ENCODE measurements around the gene FAM120A. TPM values are rescaled to one million over a fixed set of nuclear protein-coding genes. Genes with fewer than 3 reads are reported as not detected.

Gene FAM120A
- total RNA-seq, 2 experiments from 2014 or later, result 121 TPM

DNA sequence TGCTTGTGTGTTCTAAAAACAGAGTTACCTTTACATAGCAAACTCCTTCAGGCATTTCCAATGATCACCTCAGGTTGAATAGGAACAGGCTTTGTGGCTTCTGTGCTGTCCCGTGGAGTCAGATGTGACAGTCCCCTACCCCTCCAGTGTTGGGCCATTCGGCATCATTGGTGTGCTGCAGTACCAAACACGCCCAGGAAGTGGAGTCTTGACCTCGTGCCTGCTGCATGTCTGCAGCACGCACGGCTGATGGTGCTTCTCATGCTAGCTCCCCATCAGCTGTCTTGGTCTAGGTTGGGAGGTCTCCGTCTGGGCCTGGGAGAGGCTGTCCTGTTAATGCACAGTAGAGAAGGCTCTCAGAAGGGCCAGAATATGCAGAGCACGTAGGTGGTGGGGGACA, 82.4 kb downstream of the FAM120A start:
- DNase-seq, result no peak
- peaks cover 14% of the 10 kb centered on the region for H3K36me3 Mint-ChIP-seq
- no peaks in the 10 kb centered on the region for H3K27me3 Mint-ChIP-seq
- H3K9me3 Mint-ChIP-seq, result no peaks in the 10 kb centered on the region
- H3K4me1 Mint-ChIP-seq, result no peaks in the 10 kb centered on the region
- no peak overlapping the region for H3K4me3 Mint-ChIP-seq
- no peak overlapping the region for H3K27ac Mint-ChIP-seq

DNA sequence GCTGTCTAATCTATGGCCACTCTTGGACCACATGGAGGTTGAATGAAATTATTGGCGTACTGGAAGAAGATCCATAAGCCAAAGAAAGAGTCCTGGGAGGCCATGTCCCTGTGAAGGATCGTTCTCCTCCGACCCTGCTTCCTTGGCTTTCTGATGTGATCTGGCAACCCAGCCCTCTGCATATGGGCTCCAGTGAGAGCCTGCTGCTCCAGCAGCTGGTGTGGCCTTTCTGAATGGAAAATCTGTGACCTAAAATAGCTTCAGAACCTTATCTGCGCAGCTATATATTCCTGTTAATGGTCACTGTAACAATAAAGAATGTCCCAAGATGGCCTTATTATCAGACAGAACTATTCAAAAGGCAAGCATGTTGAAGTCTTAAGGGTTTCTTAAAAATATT, 84.7 kb downstream of the FAM120A start:
- Mint-ChIP-seq H3K4me3 (no peak overlapping the region), H3K4me1 (no peaks in the 10 kb centered on the region), H3K9me3 (no peaks in the 10 kb centered on the region), H3K27ac (no peak overlapping the region), H3K27me3 (no peaks in the 10 kb centered on the region), H3K36me3 (peaks cover 14% of the 10 kb centered on the region)
- DNase-seq, result no peak

DNA sequence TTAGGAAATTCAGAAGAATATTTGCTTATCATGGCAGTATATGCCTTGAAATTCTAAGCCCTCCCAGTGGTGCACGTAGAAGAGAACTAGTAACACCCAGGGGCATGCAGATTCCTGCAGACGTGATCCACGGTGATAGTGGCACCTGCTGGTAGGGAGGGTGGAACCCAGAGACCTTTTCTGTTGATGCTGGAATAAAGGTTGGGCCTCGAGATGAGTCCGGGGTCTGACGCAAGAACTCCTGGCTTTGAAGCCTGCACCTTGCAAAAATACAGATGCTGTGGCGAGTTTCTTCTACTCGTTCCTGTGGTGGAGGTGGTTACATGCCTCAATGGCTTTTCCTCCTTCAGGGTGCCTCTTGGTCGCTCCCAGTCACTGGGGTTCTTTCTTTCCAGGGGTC, 85.4 kb downstream of the FAM120A start:
- H3K36me3 Mint-ChIP-seq, result peaks cover 14% of the 10 kb centered on the region
- H3K27ac Mint-ChIP-seq, result no peak overlapping the region
- H3K4me1 Mint-ChIP-seq, result no peaks in the 10 kb centered on the region
- H3K9me3 Mint-ChIP-seq, result no peaks in the 10 kb centered on the region
- no peaks in the 10 kb centered on the region for H3K27me3 Mint-ChIP-seq
- no peak for DNase-seq
- H3K4me3 Mint-ChIP-seq, result no peak overlapping the region

DNA sequence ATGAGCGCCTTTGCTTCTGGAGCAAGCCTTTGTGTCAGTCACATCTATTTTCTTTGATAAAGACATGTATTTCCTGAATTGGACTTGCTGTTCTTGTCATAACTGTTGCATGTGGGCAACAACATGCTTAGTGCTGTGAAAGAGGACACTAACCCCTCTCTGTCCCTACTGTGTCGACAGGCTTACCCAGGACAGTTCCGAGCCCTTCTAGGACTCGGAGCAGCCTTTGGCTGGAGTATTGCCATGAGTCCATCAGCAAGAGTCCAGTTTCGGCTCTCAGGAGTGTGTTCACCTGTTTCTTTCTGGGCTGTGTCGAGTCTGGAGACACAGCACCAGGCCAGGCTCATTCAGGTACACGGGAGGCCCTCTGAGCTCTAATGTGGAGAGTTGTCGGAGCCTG, 88.8 kb downstream of the FAM120A start:
- Mint-ChIP-seq H3K36me3 (peaks cover 2% of the 10 kb centered on the region), H3K4me1 (no peaks in the 10 kb centered on the region), H3K9me3 (no peaks in the 10 kb centered on the region), H3K4me3 (no peak overlapping the region), H3K27ac (no peak overlapping the region), H3K27me3 (no peaks in the 10 kb centered on the region)
- DNase-seq, result no peak

- no peaks in the 10 kb centered on the region for H3K4me1 Mint-ChIP-seq
- H3K9me3 Mint-ChIP-seq, result no peaks in the 10 kb centered on the region
- H3K27ac Mint-ChIP-seq, result no peak overlapping the region
- H3K27me3 Mint-ChIP-seq, result no peaks in the 10 kb centered on the region
- H3K36me3 Mint-ChIP-seq, result peaks cover 2% of the 10 kb centered on the region
- no peak for DNase-seq
- no peak overlapping the region for H3K4me3 Mint-ChIP-seq
Measured at GRCh38 chr9:93541005-93541404, 89.5 kb downstream of the FAM120A start.

DNA sequence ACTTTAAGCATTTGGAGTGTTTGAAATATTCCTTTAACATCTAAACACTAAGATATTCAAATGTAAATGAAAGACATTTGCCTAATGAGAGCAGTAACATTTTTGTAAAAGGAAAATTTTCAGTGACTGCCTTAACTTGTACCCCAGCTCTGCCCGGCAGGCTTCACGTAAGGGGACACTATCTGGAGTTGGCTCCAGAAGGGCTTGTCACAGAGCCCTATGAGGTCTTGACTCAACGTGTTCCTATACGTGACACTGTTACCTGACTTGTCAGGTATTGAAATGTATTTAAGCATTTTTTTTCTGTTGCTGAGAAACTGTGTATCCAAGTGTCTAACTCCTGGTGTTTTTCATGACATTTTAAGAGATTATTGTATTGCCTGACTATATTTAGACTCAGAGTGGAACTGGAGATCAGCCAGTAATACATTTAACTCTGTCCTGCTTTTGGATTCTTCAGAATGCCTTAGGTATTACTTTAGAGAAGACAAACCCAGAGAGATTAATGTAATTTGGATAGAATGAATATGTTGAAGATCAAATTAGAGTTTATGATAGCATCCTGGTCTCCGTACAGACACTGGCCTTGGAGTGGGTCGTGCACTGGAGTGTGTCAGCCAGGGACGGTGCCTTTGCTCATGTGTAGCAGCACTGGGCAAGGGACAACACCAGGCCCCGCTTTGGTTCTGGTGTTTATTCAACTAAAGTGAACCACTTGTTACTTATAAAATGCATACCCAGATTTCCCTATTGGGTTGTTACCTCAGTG, 90.3 kb downstream of the FAM120A start:
- Mint-ChIP-seq H3K36me3 (peaks cover 8% of the 10 kb centered on the region), H3K27me3 (no peaks in the 10 kb centered on the region), H3K27ac (peak overlapping the region; percentile 14), H3K4me1 (no peaks in the 10 kb centered on the region), H3K4me3 (no peak overlapping the region), H3K9me3 (no peaks in the 10 kb centered on the region)
- DNase-seq, result no peak

GRCh38 chr9:93543117-93543516, 91.6 kb downstream of the FAM120A start:
- H3K27ac Mint-ChIP-seq, result no peak overlapping the region
- DNase-seq, result no peak

GRCh38 chr9:93546356-93546755, 94.9 kb downstream of the FAM120A start:
- no peak for DNase-seq
- H3K9me3 Mint-ChIP-seq, result no peaks in the 10 kb centered on the region
- peaks cover 15% of the 10 kb centered on the region for H3K36me3 Mint-ChIP-seq
- H3K4me1 Mint-ChIP-seq, result no peaks in the 10 kb centered on the region
- no peak overlapping the region for H3K27ac Mint-ChIP-seq
- H3K4me3 Mint-ChIP-seq, result no peak overlapping the region
- no peaks in the 10 kb centered on the region for H3K27me3 Mint-ChIP-seq

More at GRCh38 chr9:93543117-93543516, 91.6 kb downstream of the FAM120A start:
- no peaks in the 10 kb centered on the region for H3K4me1 Mint-ChIP-seq
- no peaks in the 10 kb centered on the region for H3K9me3 Mint-ChIP-seq
- H3K27me3 Mint-ChIP-seq, result no peaks in the 10 kb centered on the region
- H3K4me3 Mint-ChIP-seq, result no peak overlapping the region
- peaks cover 11% of the 10 kb centered on the region for H3K36me3 Mint-ChIP-seq

DNA sequence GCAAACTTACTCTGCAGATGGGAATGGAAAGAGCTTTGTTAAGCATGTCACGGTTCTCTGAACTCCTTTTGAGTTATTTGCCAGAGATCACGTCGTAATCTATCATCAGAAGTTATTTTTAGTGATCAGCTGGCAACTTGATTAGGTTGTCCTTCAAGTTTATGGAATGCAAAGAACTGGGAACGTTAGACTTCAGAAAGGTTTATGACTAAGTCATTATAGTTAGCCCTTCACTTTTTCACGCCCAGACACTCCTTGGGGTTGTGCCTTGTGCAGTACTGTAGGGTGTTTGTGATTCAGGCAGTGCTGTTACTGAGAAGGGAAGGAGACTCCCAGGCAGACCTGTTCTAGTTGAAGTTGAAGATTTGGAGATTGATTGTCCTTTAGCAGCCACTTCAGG, 98.1 kb downstream of the FAM120A start:
- DNase-seq, result no peak
- H3K27ac Mint-ChIP-seq, result no peak overlapping the region
- H3K9me3 Mint-ChIP-seq, result no peaks in the 10 kb centered on the region
- peaks cover 23% of the 10 kb centered on the region for H3K36me3 Mint-ChIP-seq
- H3K4me3 Mint-ChIP-seq, result no peak overlapping the region
- H3K27me3 Mint-ChIP-seq, result no peaks in the 10 kb centered on the region
- no peaks in the 10 kb centered on the region for H3K4me1 Mint-ChIP-seq

DNA sequence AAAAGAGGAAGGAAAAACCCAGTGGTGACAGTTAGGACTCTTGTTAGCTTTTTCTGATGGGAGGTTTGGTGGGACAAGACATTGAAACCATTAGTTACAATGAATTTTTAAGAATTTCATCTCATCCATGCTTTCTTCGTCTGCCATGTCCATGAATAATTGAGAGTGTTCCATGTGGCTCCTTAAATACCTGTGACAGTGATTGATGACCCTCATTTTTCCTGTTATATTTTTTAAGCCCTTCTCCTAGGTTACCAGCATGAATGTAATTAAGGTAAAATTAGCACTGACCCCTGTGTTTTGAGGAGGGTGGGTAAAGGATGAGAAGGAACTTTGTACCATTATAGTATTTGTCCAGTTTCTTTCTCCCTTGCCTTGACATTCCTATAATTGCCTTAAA, 101.4 kb downstream of the FAM120A start:
- Mint-ChIP-seq H3K4me1 (no peaks in the 10 kb centered on the region), H3K27me3 (no peaks in the 10 kb centered on the region), H3K9me3 (no peaks in the 10 kb centered on the region), H3K36me3 (peaks cover 17% of the 10 kb centered on the region), H3K4me3 (no peak overlapping the region), H3K27ac (no peak overlapping the region)
- no peak for DNase-seq

DNA sequence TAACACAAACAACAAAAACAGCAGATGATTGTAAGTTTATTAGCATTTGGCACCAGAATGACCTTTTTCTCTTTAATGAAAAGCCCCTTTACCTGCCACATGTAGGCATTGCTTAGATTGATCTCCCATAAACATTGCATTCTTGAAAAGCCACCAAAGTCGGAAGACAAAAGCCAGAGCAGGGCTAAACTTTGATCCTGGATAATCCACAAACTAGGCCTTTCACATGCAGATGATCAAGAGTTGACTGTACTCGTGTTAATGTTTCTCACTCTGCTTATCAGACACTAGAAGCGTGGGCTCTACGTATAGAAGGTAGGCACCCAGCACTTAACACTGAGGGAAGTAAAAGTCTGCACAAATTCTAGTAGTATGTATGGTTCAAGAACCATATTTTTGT, 103.9 kb downstream of the FAM120A start:
- no peak for DNase-seq
- H3K27me3 Mint-ChIP-seq, result no peaks in the 10 kb centered on the region
- H3K4me3 Mint-ChIP-seq, result no peak overlapping the region
- H3K9me3 Mint-ChIP-seq, result no peaks in the 10 kb centered on the region
- no peaks in the 10 kb centered on the region for H3K4me1 Mint-ChIP-seq
- H3K36me3 Mint-ChIP-seq, result peaks cover 21% of the 10 kb centered on the region
- H3K27ac Mint-ChIP-seq, result no peak overlapping the region

DNA sequence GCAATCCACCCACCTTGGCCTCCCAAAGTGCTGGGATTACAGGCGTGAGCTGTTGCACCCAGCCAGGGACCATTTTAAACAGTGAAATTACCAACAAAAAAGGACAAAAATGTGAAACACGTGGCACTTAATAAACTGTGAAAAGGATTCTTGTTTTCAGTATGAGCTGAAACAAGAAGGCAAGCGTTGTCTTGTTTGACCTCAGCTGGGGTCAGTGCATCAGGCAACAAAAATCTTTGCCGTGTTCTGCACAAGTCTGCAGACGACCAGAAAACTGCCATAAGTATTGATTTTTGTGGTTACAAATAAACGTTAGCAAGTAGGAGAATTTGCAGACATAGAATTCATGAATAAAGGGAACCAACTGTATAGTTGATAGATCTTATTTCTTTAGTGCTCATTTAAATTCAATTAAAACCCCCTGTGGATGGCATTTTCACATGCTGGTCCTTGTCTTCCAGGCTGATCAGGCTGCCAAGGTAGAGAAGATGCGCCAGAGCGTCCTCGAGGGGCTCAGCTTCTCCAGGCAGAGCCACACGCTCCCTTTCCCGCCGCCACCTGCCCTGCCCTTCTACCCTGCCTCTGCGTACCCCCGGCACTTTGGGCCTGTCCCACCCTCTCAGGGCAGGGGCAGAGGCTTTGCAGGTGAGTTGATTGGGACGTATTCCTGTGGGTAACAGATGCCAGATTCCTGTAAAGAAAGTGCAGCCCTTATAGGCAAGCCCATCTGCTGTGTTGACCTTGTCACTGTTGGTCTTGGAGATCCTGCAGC, 106.1 kb downstream of the FAM120A start:
- Mint-ChIP-seq H3K27ac (no peak overlapping the region), H3K4me3 (no peak overlapping the region), H3K4me1 (no peaks in the 10 kb centered on the region), H3K9me3 (no peaks in the 10 kb centered on the region), H3K36me3 (peaks cover 19% of the 10 kb centered on the region), H3K27me3 (no peaks in the 10 kb centered on the region)
- no peak for DNase-seq

- Mint-ChIP-seq H3K4me1 (no peaks in the 10 kb centered on the region), H3K27me3 (no peaks in the 10 kb centered on the region), H3K4me3 (no peak overlapping the region), H3K36me3 (peaks cover 22% of the 10 kb centered on the region), H3K27ac (peak overlapping the region; percentile 46), H3K9me3 (no peaks in the 10 kb centered on the region)
- DNase-seq, result no peak
Measured at GRCh38 chr9:93558503-93558902, 107.0 kb downstream of the FAM120A start.

DNA sequence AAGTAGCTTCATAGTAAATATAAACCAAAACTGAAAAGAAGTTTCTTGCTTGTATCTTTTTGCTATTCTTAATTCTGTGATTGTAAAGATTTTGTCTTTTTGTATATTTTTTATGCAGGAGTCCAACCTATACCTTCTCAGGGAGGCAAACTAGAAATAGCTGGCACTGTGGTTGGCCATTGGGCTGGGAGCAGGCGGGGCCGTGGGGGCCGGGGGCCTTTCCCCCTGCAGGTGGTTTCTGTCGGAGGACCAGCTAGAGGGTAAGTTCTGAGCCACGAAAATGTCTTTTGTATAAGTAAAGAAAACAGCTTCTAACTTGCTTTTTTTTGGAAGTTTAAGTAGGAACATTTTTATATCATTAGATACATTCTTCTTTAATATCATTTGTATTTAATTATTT, 109.5 kb downstream of the FAM120A start:
- no peak overlapping the region for H3K27ac Mint-ChIP-seq
- DNase-seq, result no peak
- H3K4me3 Mint-ChIP-seq, result no peak overlapping the region
- no peaks in the 10 kb centered on the region for H3K9me3 Mint-ChIP-seq
- H3K36me3 Mint-ChIP-seq, result peaks cover 29% of the 10 kb centered on the region
- no peaks in the 10 kb centered on the region for H3K27me3 Mint-ChIP-seq
- peaks cover 11% of the 10 kb centered on the region for H3K4me1 Mint-ChIP-seq

GRCh38 chr9:93562157-93562556, 110.7 kb downstream of the FAM120A start:
- no peak overlapping the region for H3K4me3 Mint-ChIP-seq
- DNase-seq, result no peak
- no peak overlapping the region for H3K27ac Mint-ChIP-seq
- H3K9me3 Mint-ChIP-seq, result no peaks in the 10 kb centered on the region
- peaks cover 24% of the 10 kb centered on the region for H3K36me3 Mint-ChIP-seq
- H3K27me3 Mint-ChIP-seq, result no peaks in the 10 kb centered on the region
- peaks cover 16% of the 10 kb centered on the region for H3K4me1 Mint-ChIP-seq

GRCh38 chr9:93565089-93565488, 113.6 kb downstream of the FAM120A start:
- Mint-ChIP-seq H3K9me3 (no peaks in the 10 kb centered on the region), H3K4me3 (no peak overlapping the region), H3K27ac (no peak overlapping the region), H3K4me1 (peaks cover 25% of the 10 kb centered on the region), H3K36me3 (peaks cover 21% of the 10 kb centered on the region), H3K27me3 (no peaks in the 10 kb centered on the region)
- no peak for DNase-seq
